H1 (cell line): Measurements from ENCODE around the gene CCDC116. TPM values are rescaled to one million over a fixed set of nuclear protein-coding genes. Genes with fewer than 3 reads are reported as not detected.

Experiments
- CTCF ChIA-PET: fragments of 300-600 bp; sonication (Branson Sonifier 250); formaldehyde crosslinking; loops from one replicate; lab custom pipeline; 2021; ENCODE audit not compliant: partially characterized antibody; lab: Charles Lee
- POLR2A ChIA-PET: fragments of 300-600 bp; sonication (Branson Sonifier 250); formaldehyde crosslinking; loops from one replicate; lab custom pipeline; 2021; ENCODE audit warnings: inconsistent platforms; ENCODE audit not compliant: partially characterized antibody; lab: Charles Lee
- DNase-seq, 2 experiments: peaks; one replicate each; pipeline versions ENCODE4 v3.0.0 to v3.0.0-alpha.2; 2010 to 2022; ENCODE audit warnings: low spot score in 2 of 2, low read depth in 1 of 2, mixed read lengths in 1 of 2
- FAIRE-seq: peaks from 2 replicates; lab custom pipeline; 2011; peaks lifted over from hg19 to GRCh38; lab: Jason Lieb, UNC
- H2AFZ ChIP-seq: 2 replicates; pipeline ENCODE4 v1.8.1; 2012; ENCODE audit warnings: low read length, inconsistent platforms
- H2AK5ac ChIP-seq: 2 replicates; pipeline ENCODE4 v1.6.1; 2013; ENCODE audit warnings: low read depth, low read length
- H2BK120ac ChIP-seq: replicated peaks from 2 replicates; pipeline ENCODE3; 2013; ENCODE audit warnings: low read depth, low read length, inconsistent platforms
- H2BK12ac ChIP-seq: 2 replicates; pipeline ENCODE4 v1.6.1; 2013; ENCODE audit warnings: low read depth, low read length
- H2BK15ac ChIP-seq: 2 replicates; pipeline ENCODE4 v1.6.1; 2013; ENCODE audit warnings: low read length
- H2BK20ac ChIP-seq: 2 replicates; pipeline ENCODE4 v1.6.1; 2013; ENCODE audit warnings: low read length
- H2BK5ac ChIP-seq: 2 replicates; pipeline ENCODE4 v1.6.1; 2013; ENCODE audit warnings: low read depth, low read length
- H3K14ac ChIP-seq: 2 replicates; pipeline ENCODE4 v1.6.1; 2013; ENCODE audit warnings: inconsistent platforms; ENCODE audit not compliant: insufficient read length
- H3K18ac ChIP-seq: 2 replicates; pipeline ENCODE4 v1.6.1; 2013; ENCODE audit warnings: low read length; ENCODE audit errors: extremely low read depth
- H3K23ac ChIP-seq: 2 replicates; pipeline ENCODE4 v1.6.1; 2013; ENCODE audit warnings: inconsistent platforms; ENCODE audit not compliant: insufficient read length
- H3K23me2 ChIP-seq: 2 replicates; pipeline ENCODE4 v1.6.1; 2013; ENCODE audit warnings: low read depth, low read length
- H3K27ac ChIP-seq: 2 replicates; pipeline ENCODE4 v1.6.1; 2011; ENCODE audit warnings: low read depth, low read length, inconsistent platforms
- H3K27me3 ChIP-seq, 4 experiments: replicated peaks in 1 of 4; 1 replicate in 1 of 4; 2 replicates in 3 of 4; pipeline versions ENCODE4 v1.6.1 to v1.8.1; 2011 to 2013; ENCODE audit warnings: low read length in 3 of 4, mild to moderate bottlenecking in 3 of 4, inconsistent platforms in 2 of 4, mixed read lengths in 2 of 4, moderate library complexity in 1 of 4; ENCODE audit not compliant: control insufficient read depth in 3 of 4, insufficient read depth in 3 of 4; ENCODE audit errors: extremely low read depth in 1 of 4
- H3K36me3 ChIP-seq, 4 experiments: 2 replicates each; pipeline versions ENCODE4 v1.6.1 to v1.8.1; 2011 to 2013; ENCODE audit warnings: mild to moderate bottlenecking in 4 of 4, low read length in 3 of 4, moderate library complexity in 2 of 4, control low read depth in 1 of 4, inconsistent platforms in 1 of 4; ENCODE audit not compliant: insufficient read depth in 4 of 4, control insufficient read depth in 2 of 4
- H3K4ac ChIP-seq: replicated peaks from 2 replicates; pipeline ENCODE3; 2013; ENCODE audit warnings: low read length, low read depth, mixed read lengths, inconsistent platforms; ENCODE audit not compliant: insufficient read length
- H3K4me1 ChIP-seq, 4 experiments: replicated peaks in 1 of 4; 1 replicate in 1 of 4; 2 replicates in 3 of 4; pipeline versions ENCODE4 v1.6.1 to v1.8.1; 2011 to 2013; ENCODE audit warnings: low read length in 3 of 4, inconsistent platforms in 2 of 4, mixed read lengths in 1 of 4; ENCODE audit not compliant: insufficient read depth in 4 of 4, control insufficient read depth in 3 of 4
- H3K4me2 ChIP-seq, 2 experiments: 2 replicates each; pipeline versions ENCODE4 v1.6.1 to v1.8.1; 2011 to 2013; ENCODE audit warnings: low read depth in 2 of 2, low read length in 2 of 2, control low read depth in 1 of 2, inconsistent platforms in 1 of 2, mild to moderate bottlenecking in 1 of 2; ENCODE audit not compliant: insufficient read depth in 1 of 2
- H3K4me3 ChIP-seq, 4 experiments: fragments of 200-600, 300-600 bp in 1 of 4; sonication (generic), shearing (Covaris generic), sonication (Bioruptor Twin) in 1 of 4; 2 replicates each; pipeline versions ENCODE4 v1.5.1 to v1.8.1; 2011 to 2016; ENCODE audit warnings: low read length in 4 of 4, low read depth in 3 of 4, control low read depth in 2 of 4, inconsistent platforms in 2 of 4, mild to moderate bottlenecking in 2 of 4, mixed read lengths in 1 of 4, moderate library complexity in 1 of 4; ENCODE audit not compliant: insufficient read depth in 2 of 4; ENCODE audit errors: extremely low read depth in 1 of 4
- H3K56ac ChIP-seq: replicated peaks from 2 replicates; pipeline ENCODE3; 2013; ENCODE audit warnings: low read depth, mild to moderate bottlenecking, mixed read lengths, low read length, inconsistent platforms; ENCODE audit not compliant: insufficient read length
- H3K79me1 ChIP-seq: 2 replicates; pipeline ENCODE4 v1.6.1; 2013; ENCODE audit warnings: low read depth, low read length, control low read depth
- H3K79me2 ChIP-seq, 2 experiments: 2 replicates each; pipeline versions ENCODE4 v1.6.1 to v1.8.1; 2012 to 2013; ENCODE audit warnings: low read length in 2 of 2, mild to moderate bottlenecking in 2 of 2, inconsistent platforms in 1 of 2; ENCODE audit not compliant: insufficient read depth in 2 of 2, control insufficient read depth in 1 of 2
- H3K9ac ChIP-seq, 4 experiments: replicated peaks in 1 of 4; 1 replicate in 1 of 4; 2 replicates in 3 of 4; pipeline versions ENCODE4 v1.6.1 to v1.8.1; 2011 to 2013; ENCODE audit warnings: low read depth in 3 of 4, low read length in 3 of 4, control low read depth in 2 of 4, mild to moderate bottlenecking in 2 of 4, moderate library complexity in 2 of 4, inconsistent platforms in 1 of 4; ENCODE audit errors: extremely low read depth in 1 of 4
- H3K9me3 ChIP-seq, 2 experiments: 2 replicates each; pipeline versions ENCODE4 v1.6.1 to v1.8.1; 2012 to 2013; ENCODE audit warnings: mild to moderate bottlenecking in 2 of 2, moderate library complexity in 2 of 2, control low read depth in 1 of 2, inconsistent platforms in 1 of 2, low read depth in 1 of 2, low read length in 1 of 2, mixed read lengths in 1 of 2; ENCODE audit not compliant: insufficient read depth in 2 of 2
- H4K20me1 ChIP-seq, 2 experiments: replicated peaks in 1 of 2; 2 replicates each; pipeline versions ENCODE3 to v1.8.1; 2011 to 2013; ENCODE audit warnings: inconsistent platforms in 2 of 2, low read length in 2 of 2, mild to moderate bottlenecking in 1 of 2; ENCODE audit not compliant: insufficient read depth in 2 of 2, control insufficient read depth in 1 of 2
- H4K5ac ChIP-seq: 2 replicates; pipeline ENCODE4 v1.6.1; 2013; ENCODE audit warnings: low read length, low read depth, mixed read lengths, inconsistent platforms; ENCODE audit not compliant: insufficient read length
- H4K8ac ChIP-seq: 2 replicates; pipeline ENCODE4 v1.8.0; 2013; ENCODE audit warnings: mild to moderate bottlenecking, moderate library complexity, low read length, inconsistent platforms; ENCODE audit not compliant: insufficient read depth; ENCODE audit errors: extremely low read depth
- H4K91ac ChIP-seq: replicated peaks from 2 replicates; pipeline ENCODE3; 2013; ENCODE audit warnings: low read length, mixed read lengths, inconsistent platforms; ENCODE audit not compliant: insufficient read length
- BCL11A ChIP-seq, 2 experiments: IDR thresholded peaks; one replicate each; pipeline ENCODE4 v1.6.1; 2011; ENCODE audit warnings: low read depth in 2 of 2, low read length in 2 of 2, mild to moderate bottlenecking in 2 of 2
- RFX5 ChIP-seq: IDR thresholded peaks from 2 replicates; pipeline ENCODE4 v1.6.1; 2011; ENCODE audit warnings: low read depth, low read length, improper control_type of control experiment, borderline replicate concordance
- WGBS, 2 experiments: shearing (Covaris generic) in 1 of 2; methylation state at CpG; one replicate each; pipeline versions ENCODE4 v1.1.6 to v1.1.7; 2013 to 2015; ENCODE audit warnings: low lambda C conversion rate in 2 of 2, mixed read lengths in 2 of 2, inconsistent platforms in 1 of 2, low coverage in 1 of 2, missing lambda C conversion rate in 1 of 2; ENCODE audit not compliant: insufficient replicate concordance in 2 of 2, insufficient coverage in 1 of 2, insufficient read length in 1 of 2; ENCODE audit errors: extremely low coverage in 1 of 2, missing lambda C conversion rate in 1 of 2; 5-methylcytosine and 5-hydroxymethylcytosine counted together
- polyA plus RNA-seq, 7 experiments: library from polyadenylated mRNA; depleted of rRNA in 3 of 7; stranded (reverse) in 5 of 7; unstranded in 2 of 7; fragments of >200 nt in 5 of 7; fragments of 200-250 nt in 2 of 7; gene quantifications; 1 replicate in 5 of 7; 2 replicates in 1 of 7; 4 replicates in 1 of 7; pipeline versions ENCODE4 v1.2.1 to v1.2.3, GENCODE V29; 2011 to 2013; ENCODE audit warnings: missing spikeins in 2 of 7, mixed read lengths in 2 of 7
- total RNA-seq: library from RNA; stranded (reverse); fragmentation: NEBNext Ultra II Directional; extraction: Animal tissue kit (Norgen Biotek cat#: 25700); gene quantifications from 2 replicates; pipeline ENCODE4 v1.2.1, GENCODE V29; 2021

CCDC116 gene
- total and polyA plus RNA-seq, 2 of the 8 experiments (the other 6 are each of a cell fraction or from before 2014, with no cell fraction given): 0.08 TPM; not detected in 1

- Histone ChIP-seq H2BK20ac (no peak overlapping the region; the same call in 1 of the 2 replicates), H3K79me1 (0 out of 2 replicates have a peak, but pooled peaks cover 4% of the 10 kb centered on the region)
Observed at GRCh38 chr22:21631025-21631424, 1.5 kb upstream of the CCDC116 start.

More at GRCh38 chr22:21631025-21631424, 1.5 kb upstream of the CCDC116 start:
- no peak overlapping the region for H2BK12ac ChIP-seq
- no peak overlapping the region for H3K4me3 ChIP-seq
- no peak overlapping the region for H4K5ac ChIP-seq
- no peak overlapping the region for H3K56ac ChIP-seq
- H3K27ac ChIP-seq: no peak overlapping the region
- no peak overlapping the region for H3K14ac ChIP-seq
- no peaks in the 10 kb centered on the region; the same call in 1 of the 2 replicates for H3K23me2 ChIP-seq
- no peak overlapping the region for H4K8ac ChIP-seq
- no peak overlapping the region for H2AFZ ChIP-seq
- no peak for DNase-seq
- CTCF ChIA-PET: interaction anchor here (0.8 to 24.1 kb wide), 13 partner anchors 10 to 59 kb away, joined by 3 to 499 read pairs (median 6); partner anchors contain the start of genes CCDC116 and SDF2L1
- no peak overlapping the region for H2BK120ac ChIP-seq
- H3K9me3 ChIP-seq: no peaks in the 10 kb centered on the region; a peak in 1 of 4 replicates
- no peak overlapping the region for H2BK15ac ChIP-seq
- peaks cover 0 to 12% of the 10 kb centered on the region in 2 experiments; a peak in 1 of 4 replicates for H3K79me2 ChIP-seq
- POLR2A ChIA-PET: interaction anchor here (0.9 to 10.2 kb wide), 5 partner anchors 11 to 46 kb away, joined by 3 to 74 read pairs (median 4); partner anchors contain the start of gene SDF2L1
- no peak overlapping the region for H3K18ac ChIP-seq
- no peak overlapping the region for H3K4ac ChIP-seq
- WGBS, 2 experiments: 91% methylated on average over 4 of the region's 4 CpGs; no CpG with 5 or more reads in 1 of the 2 experiments
- H4K91ac ChIP-seq: no peak overlapping the region
- TF ChIP-seq BCL11A (IDR thresholded peaks at IDR 0.05; ENCODE audit: low read depth in 2 of 2, low read length in 2 of 2): no peak
- TF ChIP-seq RFX5: no peak
- H3K4me2 ChIP-seq: no peak overlapping the region
- H3K36me3 ChIP-seq: peaks cover 0 to 7% (median 3%) of the 10 kb centered on the region in 4 experiments; a peak in 2 of 8 replicates
- peaks cover 8 to 12% of the 10 kb centered on the region in 2 experiments for H4K20me1 ChIP-seq
- H2BK5ac ChIP-seq: no peak overlapping the region
- peaks cover 0 to 3% (median 2%) of the 10 kb centered on the region in 4 experiments; a peak in 2 of 7 replicates for H3K4me1 ChIP-seq
- no peaks in the 10 kb centered on the region; a peak in 2 of 7 replicates for H3K27me3 ChIP-seq
- no peak for FAIRE-seq
- H3K9ac ChIP-seq: no peak overlapping the region
- H2AK5ac ChIP-seq: no peak overlapping the region
- H3K23ac ChIP-seq: no peak overlapping the region
